ENCODE data around the gene PPP2R2D. TPM values are rescaled to one million over a fixed set of nuclear protein-coding genes. Genes with fewer than 3 reads are reported as not detected.
A peak's percentile ranks its signal among the peaks of the same experiment; 100 is the strongest.
"Not testable (repeated sequence)": the region's sequence is repeated elsewhere in the genome, so short reads cannot be mapped to it uniquely, and the experiment has no call there.

The PPP2R2D gene
- total RNA-seq, 4 donors from 2014 or later, result 23.9 to 48.6 (median 36.7) TPM

DNA sequence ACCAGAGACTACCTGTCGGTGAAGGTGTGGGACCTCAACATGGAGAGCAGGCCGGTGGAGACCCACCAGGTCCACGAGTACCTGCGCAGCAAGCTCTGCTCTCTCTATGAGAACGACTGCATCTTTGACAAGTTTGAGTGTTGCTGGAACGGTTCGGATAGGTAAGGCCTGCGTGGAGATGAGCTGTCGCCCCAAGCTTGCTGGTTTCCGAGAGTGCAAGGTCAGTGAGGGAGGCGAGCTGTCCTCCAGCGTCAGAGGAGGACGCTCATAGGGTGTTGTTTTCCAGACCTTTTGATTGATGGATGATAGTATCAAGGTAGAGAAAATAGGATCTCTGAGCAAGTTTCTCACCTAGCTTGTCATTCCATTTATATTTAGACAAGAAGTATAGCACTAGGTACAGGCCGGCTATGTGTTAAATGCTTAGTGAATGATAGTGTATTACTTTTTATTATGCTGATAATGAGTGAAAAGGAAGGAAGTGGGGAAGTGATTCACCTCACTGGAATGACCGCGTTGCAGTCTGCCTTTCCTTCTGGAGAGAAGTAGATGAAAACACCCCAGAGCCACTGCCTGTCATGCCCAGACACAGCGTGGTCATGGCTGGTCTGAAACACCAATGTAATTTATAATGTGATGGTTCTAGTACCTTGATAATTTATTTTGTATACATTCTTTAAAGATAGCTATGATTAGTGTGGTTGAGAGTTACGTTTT, 47.0 kb downstream of the PPP2R2D start:
- 87% methylated on average over 18 of the region's 18 CpGs for WGBS, 2 donors
- no peak for TF ChIP-seq POLR2A (IDR thresholded peaks at IDR 0.05)
- TF ChIP-seq, protein P1, sequence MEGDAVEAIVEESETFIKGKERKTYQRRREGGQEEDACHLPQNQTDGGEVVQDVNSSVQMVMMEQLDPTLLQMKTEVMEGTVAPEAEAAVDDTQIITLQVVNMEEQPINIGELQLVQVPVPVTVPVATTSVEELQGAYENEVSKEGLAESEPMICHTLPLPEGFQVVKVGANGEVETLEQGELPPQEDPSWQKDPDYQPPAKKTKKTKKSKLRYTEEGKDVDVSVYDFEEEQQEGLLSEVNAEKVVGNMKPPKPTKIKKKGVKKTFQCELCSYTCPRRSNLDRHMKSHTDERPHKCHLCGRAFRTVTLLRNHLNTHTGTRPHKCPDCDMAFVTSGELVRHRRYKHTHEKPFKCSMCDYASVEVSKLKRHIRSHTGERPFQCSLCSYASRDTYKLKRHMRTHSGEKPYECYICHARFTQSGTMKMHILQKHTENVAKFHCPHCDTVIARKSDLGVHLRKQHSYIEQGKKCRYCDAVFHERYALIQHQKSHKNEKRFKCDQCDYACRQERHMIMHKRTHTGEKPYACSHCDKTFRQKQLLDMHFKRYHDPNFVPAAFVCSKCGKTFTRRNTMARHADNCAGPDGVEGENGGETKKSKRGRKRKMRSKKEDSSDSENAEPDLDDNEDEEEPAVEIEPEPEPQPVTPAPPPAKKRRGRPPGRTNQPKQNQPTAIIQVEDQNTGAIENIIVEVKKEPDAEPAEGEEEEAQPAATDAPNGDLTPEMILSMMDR (IDR thresholded peaks at IDR 0.05), result no peak
- intact Hi-C loops (cut with DNase I; ENCODE audit: low total_unique reads), result no loop called here
- peak in 1 of 2 donors; percentile 52 for DNase-seq (ENCODE audit: low spot score in 2 of 2)
- no peak overlapping the region for H3K4me3 ChIP-seq (ENCODE audit: low read depth, poor library complexity, severe bottlenecking)

DNA sequence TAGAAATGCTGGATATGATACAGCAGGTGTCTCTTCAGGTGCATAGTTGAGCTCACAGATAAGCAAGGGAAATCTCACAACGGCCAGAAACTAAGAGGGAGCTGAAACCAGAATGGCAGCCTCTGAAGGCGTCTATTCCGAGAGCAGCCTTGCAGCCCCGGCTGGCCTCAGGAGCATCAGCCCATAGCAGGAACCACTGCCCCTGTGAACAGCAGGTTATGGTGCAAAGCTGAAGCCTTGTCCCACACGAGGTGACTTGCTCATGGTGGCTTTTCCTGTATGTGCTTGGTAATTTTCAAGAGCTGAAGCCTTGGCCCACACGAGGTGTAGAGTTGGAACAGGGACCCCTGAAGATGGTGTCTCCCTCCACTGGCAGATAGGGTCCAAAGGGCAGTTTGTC, 47.7 kb downstream of the PPP2R2D start:
- DNase-seq (ENCODE audit: low spot score in 2 of 2), result no peak
- TF ChIP-seq, protein P1 (IDR thresholded peaks at IDR 0.05), result no peak
- no peak for TF ChIP-seq POLR2A (IDR thresholded peaks at IDR 0.05)
- WGBS, 2 donors, result 85 to 86% methylated on average over 6 of the region's 6 CpGs
- intact Hi-C loops (cut with DNase I; ENCODE audit: low total_unique reads), result no loop called here
- no peak overlapping the region for H3K4me3 ChIP-seq (ENCODE audit: low read depth, poor library complexity, severe bottlenecking)

DNA sequence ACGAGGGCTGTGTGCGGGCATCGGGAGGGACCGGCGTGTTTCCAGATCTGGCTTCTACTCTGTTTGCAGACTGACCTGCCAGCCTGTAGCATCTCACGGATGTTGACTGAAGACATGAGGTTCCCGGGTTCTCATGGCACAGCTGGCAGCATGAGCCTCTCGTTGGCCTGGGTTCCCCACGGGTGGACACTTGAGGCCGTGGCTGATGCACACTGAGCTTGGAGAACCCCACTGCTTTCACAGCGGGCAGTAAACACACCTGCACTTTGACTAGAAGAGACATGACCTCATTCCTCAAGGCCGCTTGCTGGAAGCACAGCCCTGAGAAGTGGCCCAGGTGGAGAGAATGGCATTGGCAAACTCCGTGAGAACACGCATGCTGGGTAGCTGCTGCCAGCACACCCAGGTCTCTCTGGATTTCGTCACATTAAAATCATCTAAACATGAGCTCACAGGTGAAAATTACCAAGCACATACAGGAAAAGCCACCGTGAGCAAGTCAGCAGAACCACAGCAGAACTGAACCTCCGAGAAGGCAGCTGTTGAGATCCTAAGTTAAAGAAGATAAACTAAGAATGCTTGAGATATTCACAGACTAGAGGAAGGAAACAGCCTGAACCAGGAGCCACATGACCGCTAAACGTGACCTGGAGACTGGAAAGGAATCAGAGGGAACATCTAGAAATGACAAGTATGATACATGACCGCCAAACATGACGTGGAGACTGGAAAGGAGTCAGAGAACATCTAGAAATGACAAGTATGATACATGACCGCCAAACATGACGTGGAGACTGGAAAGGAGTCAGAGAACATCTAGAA, 48.4 kb downstream of the PPP2R2D start:
- intact Hi-C loops (cut with DNase I; ENCODE audit: low total_unique reads), result no loop called here
- peak in 1 of 2 donors; percentile 70 for DNase-seq (ENCODE audit: low spot score in 2 of 2)
- 93 to 95% methylated on average over 23 of the region's 23 CpGs for WGBS, 2 donors

DNA sequence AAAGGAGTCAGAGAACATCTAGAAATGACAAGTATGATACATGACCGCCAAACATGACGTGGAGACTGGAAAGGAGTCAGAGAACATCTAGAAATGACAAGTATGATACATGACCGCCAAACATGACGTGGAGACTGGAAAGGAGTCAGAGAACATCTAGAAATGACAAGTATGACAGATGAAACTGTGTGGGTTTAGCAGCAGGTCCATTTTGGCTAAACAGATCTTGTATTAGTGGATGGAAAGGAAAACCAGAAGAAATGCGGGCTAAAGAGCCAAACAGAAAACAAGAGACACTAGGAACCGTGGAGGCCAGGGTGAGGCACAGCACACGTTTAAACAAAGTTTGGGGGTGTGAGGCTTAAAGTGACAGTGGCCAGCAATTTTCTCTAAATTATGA, 49.1 kb downstream of the PPP2R2D start:
- 79 to 82% methylated on average over 5 of the region's 7 CpGs for WGBS, 2 donors
- H3K4me3 ChIP-seq (ENCODE audit: low read depth, poor library complexity, severe bottlenecking); intact Hi-C loops (cut with DNase I; ENCODE audit: low total_unique reads); DNase-seq (ENCODE audit: low spot score in 2 of 2): not testable (repeated sequence)

More for the DNA sequence above, 48.4 kb downstream of the PPP2R2D start:
- H3K4me3 ChIP-seq (ENCODE audit: low read depth, poor library complexity, severe bottlenecking), result no peak overlapping the region
- TF ChIP-seq, protein P1 (IDR thresholded peaks at IDR 0.05), result no peak
- TF ChIP-seq POLR2A (IDR thresholded peaks at IDR 0.05), result no peak

DNA sequence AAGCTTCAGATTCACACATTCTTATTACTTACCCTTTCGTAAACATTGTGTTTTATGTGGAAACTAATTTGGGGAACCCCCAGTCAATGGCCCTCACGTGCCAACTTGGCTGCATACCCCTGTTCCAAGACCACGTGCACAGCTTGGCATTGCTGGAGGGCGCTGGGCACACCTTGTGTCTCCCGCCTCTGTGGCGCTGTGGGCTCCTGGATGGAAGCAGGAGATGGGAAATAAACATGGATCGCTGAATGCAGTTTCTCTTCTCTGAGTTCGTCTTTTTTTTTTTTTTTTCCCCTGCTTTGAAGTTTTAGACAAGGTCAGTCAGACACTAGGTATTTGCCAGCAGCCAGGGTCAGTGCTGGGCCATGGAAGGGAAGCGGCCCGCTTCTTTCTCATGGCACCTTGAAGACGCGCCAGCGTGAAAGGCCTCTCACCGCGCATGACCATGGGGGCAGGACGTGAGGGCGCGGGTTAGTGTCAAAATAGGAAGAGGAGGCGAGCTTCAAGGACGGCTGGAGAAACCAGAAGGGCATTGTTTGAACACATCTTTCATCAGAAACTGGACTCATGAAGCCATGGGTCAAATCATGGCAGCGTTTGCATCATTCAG, 53.7 kb downstream of the PPP2R2D start:
- TF ChIP-seq, protein P1 (IDR thresholded peaks at IDR 0.05), result no peak
- TF ChIP-seq POLR2A (IDR thresholded peaks at IDR 0.05), result no peak
- WGBS, 2 donors, result 85 to 88% methylated on average over 21 of the region's 21 CpGs
- DNase-seq (ENCODE audit: low spot score in 2 of 2), result no peak
- no peak overlapping the region for H3K4me3 ChIP-seq (ENCODE audit: low read depth, poor library complexity, severe bottlenecking)
- intact Hi-C loops (cut with DNase I; ENCODE audit: low total_unique reads), result no loop called here

Measured in lower leg skin (tissue), 4 donors.